ENCODE measurements around the gene INTS11.

The INTS11 gene

DNA sequence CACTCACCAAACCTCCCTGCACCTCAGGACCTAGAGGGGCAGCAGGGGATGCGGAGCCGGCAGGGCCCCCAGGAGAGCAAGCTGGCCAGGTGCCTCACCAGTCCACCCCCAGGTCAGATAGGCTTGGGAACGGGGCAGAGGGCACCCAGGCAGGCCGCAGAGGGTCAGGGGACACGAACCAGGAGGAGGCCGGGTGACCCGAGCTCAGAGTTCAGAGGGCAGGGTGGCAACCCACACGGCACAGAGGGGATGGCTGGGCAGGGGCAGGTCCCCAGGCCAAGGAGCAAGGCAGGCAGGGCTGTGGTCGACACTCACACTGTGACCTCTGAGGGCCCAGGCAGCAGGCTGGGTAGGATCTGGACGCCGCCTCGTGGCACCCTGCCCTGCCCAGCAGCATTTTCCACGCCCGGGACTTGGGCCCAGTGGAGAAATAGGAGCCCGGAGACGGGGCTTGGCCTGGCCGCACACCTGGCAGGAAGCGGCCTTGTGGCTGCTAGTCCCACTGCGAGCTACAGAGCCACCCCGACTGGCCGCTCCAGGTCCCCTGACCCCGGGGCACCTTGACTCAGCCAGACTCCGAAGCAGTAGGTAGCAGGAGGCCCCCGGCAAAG is 19.5 kb upstream of the INTS11 start:
- no peak for DNase-seq

DNA sequence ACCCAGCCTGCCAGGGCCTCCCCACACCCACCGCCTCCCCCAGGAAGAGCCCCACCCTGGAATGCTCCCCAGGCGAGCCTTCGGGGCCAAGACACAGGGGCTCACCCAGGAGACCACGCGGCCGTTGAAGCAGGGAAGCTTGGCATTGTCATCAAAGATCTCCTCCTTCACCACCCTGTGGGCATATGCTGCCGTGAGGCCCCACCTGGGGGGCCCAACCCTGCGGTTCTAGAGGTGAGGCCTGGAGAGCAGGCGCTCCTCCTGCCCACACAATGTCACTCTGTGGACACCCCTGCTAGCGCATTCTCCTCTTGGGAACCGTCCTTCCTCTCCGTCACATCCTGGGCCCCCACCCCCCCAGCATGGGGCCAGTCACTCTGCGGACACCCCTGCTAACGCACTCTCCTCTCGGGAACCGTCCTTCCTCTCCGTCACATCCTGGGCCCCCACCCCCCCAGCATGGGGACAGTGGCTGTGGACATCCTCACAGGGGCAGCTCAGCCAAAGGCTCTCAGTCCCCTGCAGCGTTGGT is 18.2 kb upstream of the INTS11 start:
- no peak for DNase-seq

DNA sequence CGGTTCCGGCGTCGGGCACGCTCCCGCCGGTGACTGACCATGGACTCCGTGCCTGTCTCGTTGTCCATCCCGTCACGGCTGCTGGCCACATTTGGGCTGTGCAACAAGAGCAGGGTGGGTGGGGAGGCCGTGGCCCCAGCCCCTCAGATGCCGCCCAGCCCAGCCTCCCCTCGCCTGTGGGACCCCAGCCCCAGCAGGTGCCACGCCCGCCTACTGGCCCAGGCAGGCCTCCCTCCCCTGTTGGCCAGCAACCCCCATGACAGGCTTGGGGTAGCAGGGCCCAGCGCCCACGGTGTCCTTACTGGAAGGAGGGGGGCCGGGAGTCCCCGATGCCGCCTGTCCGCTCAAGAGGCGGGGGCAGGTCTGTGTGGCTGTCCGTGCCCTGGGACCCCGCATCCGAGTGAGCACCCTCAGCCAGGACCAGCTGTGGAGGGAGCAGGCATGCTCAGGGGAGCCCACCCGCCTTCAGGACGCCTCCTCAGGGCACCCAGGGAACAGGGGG is 17.7 kb upstream of the INTS11 start:
- DNase-seq = no peak

DNA sequence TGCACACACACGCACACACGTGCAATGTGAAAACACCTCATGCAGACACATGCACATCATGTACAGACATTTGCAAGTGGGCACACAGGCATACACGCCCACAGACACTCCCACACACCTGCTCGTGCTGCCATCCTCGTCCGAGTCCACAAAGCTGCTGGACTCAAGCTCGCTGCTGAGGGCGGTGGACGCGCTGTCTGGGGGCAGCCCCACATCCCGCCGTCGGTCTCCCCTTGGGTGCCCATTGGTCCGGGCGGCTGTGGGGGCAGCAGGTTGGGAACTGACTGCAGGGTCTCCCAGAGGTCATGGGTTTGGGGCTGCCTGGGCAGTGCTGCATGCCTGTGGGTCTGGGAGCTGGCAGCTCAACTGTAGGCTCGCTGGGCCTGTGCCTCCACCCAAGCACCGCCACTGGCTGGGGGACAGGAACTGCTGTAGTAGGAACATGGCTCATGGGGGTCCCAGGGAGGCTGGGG is 17.1 kb upstream of the INTS11 start:
- DNase-seq = no peak

DNA sequence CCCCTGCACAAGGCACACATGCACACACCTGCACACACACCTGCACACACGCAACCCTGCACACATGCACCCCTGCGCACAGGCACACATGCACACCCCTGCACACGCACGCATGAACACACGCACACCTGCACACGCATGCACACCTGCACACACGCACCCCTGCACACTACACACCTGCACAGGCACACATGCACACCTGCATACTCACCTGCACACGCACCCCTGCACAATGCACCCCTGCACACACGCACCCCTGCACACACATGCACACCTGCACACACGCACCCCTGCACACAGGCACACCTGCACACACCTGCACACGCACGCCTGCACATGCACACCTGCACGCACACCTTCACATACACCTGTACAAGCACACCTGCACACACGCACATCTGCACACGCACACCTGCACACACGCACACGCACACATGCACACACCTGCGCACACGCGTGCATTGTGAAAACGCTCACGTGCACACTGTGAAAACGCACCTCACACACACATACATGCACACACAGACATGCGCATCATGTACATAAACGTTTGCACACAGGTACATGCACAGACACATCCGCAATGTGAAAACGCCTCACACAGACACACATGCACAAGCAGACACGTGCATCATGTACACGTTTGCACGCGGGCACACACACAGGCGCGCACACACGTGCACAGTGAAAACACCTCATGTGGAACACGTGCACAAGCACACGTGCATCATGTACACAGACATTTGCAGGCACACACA is 16.5 kb upstream of the INTS11 start:
- no peak for DNase-seq

DNA sequence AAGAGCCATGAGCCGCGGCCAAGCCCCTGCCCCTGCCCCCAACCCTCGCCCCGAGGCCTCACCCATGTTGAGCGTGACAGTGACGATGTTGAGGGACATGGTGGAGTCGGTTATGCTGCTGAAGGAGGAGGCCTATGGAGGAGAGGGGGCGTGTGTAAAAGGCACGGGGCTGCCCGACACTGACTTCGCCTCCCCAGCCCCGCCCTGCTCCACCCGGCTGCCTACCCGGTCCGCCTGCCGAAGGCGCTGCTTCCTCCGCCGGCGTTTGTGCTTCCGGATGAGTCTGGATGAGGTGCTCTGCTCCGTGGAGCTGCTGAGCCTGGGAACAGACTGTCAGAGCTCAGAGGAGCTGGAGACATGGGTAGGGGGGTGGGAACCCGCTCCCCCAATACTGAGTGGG is 15.7 kb upstream of the INTS11 start:
- DNase-seq = no peak

DNA sequence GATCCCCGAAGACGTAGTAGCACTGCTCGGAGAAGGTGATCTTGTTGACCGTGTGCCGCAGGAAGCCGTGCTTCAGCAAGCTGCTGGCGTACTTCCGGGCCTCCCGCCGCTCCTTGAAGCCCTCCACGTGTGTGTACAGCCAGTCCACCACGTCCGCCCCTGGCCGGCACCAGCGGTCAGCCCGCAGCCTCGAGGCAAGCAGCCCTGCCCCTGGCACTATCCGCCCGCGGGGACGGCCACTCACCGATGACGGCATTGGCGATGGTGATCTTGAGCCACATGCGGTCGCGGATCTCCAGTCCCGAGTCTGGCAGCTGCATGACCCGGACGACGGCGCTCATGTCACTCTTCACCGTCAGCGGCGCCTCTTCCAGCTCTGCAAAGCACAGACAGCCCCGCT is 13.8 kb upstream of the INTS11 start:
- DNase-seq = no peak

DNA sequence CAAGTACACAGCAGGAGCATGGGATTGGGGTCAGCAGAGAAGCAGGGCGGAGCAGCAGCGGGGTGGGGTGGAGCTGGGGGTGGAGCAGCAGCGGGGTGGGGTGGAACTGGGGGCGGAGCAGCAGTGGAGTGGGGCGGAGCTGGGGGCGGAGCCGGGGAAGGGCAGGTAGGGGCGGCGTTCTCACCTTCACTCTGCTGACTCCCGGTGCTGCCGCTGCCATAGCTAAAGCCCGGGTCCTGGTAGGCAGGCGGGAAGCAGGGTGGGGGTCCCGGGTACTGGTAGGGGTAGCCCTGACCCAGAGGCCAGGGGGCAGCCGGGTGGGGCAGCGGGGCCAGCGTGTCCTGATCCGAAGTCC is 13.3 kb upstream of the INTS11 start:
- no peak for DNase-seq

DNA sequence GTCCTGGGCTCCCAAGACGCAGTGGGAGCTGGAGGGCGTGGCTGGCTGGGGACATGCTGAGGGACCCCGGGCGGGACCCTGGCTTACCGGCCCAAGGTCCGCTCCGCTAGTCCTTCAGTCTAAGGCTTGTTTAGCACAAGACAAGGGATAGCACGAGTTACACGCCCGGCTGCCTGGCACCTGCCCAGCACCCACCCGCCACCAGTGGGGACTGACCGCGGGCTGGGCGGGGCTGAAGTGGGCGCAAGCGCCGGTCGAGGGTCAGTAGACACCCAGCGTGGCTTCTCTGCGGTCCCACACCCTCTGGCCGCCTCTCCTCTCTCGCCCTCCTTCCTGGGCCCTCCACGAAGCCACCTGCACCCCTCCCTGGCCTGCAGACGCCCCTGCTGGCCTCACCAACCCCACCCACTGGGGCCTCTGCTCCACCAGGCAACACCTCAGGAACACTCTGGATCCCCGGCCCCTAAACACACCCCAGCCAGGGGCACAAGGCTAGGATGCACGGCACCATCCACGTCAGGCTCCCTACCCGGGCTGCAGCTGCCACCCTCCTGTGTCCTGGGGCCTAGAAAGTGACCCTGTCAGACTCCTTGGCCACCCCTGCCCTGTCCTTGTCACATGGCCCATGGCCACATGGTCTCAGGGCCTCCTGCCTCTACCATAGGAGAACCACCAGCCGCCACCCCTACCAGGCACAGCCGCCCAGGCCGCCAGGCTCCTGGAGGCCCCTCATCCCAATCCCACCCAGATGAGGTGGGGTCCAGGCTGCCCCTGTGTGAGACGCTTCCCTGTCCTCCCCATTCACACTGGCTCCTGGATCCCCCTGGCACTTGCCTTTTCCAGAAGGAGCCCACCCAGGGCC is 12.7 kb upstream of the INTS11 start:
- no peak for DNase-seq

DNA sequence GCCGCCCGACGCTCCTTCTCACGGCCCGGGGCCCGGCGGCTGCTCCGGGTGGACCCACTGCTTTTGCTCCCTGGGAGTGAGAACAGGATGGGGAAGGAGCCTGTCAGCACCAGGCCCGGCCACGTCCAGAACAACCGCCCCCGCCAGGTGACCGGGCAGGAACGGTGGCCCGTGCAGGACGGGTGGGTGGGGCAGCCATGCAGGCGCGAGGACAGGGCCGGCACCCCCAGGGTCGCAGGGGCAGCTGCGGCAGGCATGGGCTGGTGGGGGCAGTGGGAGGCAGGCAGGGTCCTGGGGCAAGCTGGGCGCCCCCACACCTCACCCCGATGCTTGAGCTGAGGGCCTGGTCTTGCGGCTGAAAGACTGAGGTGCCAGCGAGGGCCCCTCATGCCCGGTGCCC is 12.0 kb upstream of the INTS11 start:
- DNase-seq = no peak

DNA sequence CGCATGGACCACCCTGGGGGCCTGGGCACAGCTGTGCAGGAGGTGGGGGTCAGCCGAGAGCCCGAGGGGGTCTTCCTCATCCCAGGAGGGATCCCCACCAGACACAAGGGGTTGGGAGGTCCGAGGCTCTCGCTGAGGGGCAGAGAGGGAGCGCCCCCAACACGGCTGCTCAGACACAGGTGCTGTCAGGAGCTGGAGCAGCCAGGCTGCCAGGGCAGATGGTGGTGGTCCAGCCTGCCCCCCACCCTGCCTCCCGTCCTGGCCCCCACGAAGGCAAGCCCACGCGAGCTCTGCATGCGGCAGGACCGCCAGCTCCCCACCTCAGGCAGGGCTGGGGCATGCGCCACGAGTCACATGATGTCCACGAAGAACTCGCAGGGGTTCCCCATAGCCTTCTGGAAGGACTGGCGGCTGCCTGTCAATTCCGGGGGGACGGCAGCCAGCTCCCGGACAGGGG is 11.4 kb upstream of the INTS11 start:
- no peak for DNase-seq

DNA sequence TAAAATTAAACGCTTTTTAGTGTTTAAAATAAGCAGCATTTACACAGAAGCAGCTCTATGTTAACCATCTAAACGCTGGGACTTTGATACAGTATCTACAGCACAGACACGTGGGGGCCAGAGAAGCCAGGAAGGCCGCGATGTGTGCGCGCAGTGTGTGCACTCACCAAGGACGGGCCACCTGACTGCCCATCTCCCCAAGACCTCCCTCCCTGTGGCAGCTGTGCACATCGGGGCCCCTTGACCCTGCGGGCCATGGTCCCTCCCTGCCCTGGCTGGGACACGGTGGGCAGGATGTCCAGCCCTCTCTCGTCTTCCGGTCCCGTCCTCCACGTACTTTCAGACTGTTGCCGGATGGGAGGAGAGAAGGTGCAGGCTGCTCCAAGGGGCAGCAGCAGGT is 10.8 kb upstream of the INTS11 start:
- no peak for DNase-seq

DNA sequence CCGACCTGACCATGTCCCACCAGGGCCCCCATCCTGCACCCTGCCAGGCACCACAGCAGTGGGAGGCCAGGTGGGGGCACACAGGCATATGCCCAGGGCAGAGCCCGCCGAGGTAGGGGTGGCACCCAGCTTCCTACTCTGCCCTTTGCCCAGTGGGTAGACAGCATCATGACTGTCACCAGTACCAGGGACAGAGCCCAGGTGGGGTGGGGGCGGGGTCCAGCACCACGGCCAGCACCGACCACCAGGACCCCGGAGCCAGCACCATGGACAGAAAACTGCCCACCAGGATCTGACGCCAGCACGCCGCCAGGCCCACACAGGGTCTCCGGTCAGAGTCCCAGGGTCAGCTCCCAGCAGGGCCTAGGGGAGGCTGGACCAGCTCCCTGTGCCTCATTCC is 10.4 kb upstream of the INTS11 start:
- no peak for DNase-seq

DNA sequence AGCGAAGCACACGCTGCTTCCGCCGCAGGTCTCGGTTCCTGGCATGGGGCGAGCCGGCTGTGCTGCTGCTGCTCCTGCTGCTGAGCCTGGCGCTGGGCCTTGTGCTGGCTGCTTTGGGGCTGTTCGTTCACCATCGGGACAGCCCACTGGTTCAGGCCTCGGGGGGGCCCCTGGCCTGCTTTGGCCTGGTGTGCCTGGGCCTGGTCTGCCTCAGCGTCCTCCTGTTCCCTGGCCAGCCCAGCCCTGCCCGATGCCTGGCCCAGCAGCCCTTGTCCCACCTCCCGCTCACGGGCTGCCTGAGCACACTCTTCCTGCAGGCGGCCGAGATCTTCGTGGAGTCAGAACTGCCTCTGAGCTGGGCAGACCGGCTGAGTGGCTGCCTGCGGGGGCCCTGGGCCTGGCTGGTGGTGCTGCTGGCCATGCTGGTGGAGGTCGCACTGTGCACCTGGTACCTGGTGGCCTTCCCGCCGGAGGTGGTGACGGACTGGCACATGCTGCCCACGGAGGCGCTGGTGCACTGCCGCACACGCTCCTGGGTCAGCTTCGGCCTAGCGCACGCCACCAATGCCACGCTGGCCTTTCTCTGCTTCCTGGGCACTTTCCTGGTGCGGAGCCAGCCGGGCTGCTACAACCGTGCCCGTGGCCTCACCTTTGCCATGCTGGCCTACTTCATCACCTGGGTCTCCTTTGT is 9.2 kb upstream of the INTS11 start:
- DNase-seq = no peak

DNA sequence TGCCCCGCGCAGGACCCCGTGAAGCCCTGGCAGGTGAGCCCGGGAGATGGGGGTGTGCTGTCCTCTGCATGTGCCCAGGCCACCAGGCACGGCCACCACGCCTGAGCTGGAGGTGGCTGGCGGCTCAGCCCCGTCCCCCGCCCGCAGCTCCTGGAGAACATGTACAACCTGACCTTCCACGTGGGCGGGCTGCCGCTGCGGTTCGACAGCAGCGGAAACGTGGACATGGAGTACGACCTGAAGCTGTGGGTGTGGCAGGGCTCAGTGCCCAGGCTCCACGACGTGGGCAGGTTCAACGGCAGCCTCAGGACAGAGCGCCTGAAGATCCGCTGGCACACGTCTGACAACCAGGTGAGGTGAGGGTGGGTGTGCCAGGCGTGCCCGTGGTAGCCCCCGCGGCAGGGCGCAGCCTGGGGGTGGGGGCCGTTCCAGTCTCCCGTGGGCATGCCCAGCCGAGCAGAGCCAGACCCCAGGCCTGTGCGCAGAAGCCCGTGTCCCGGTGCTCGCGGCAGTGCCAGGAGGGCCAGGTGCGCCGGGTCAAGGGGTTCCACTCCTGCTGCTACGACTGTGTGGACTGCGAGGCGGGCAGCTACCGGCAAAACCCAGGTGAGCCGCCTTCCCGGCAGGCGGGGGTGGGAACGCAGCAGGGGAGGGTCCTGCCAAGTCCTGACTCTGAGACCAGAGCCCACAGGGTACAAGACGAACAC is 8.5 kb upstream of the INTS11 start:
- DNase-seq = no peak

DNA sequence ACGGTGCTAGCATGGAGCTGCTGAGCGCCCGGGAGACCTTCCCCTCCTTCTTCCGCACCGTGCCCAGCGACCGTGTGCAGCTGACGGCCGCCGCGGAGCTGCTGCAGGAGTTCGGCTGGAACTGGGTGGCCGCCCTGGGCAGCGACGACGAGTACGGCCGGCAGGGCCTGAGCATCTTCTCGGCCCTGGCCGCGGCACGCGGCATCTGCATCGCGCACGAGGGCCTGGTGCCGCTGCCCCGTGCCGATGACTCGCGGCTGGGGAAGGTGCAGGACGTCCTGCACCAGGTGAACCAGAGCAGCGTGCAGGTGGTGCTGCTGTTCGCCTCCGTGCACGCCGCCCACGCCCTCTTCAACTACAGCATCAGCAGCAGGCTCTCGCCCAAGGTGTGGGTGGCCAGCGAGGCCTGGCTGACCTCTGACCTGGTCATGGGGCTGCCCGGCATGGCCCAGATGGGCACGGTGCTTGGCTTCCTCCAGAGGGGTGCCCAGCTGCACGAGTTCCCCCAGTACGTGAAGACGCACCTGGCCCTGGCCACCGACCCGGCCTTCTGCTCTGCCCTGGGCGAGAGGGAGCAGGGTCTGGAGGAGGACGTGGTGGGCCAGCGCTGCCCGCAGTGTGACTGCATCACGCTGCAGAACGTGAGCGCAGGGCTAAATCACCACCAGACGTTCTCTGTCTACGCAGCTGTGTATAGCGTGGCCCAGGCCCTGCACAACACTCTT is 7.7 kb upstream of the INTS11 start:
- no peak for DNase-seq

DNA sequence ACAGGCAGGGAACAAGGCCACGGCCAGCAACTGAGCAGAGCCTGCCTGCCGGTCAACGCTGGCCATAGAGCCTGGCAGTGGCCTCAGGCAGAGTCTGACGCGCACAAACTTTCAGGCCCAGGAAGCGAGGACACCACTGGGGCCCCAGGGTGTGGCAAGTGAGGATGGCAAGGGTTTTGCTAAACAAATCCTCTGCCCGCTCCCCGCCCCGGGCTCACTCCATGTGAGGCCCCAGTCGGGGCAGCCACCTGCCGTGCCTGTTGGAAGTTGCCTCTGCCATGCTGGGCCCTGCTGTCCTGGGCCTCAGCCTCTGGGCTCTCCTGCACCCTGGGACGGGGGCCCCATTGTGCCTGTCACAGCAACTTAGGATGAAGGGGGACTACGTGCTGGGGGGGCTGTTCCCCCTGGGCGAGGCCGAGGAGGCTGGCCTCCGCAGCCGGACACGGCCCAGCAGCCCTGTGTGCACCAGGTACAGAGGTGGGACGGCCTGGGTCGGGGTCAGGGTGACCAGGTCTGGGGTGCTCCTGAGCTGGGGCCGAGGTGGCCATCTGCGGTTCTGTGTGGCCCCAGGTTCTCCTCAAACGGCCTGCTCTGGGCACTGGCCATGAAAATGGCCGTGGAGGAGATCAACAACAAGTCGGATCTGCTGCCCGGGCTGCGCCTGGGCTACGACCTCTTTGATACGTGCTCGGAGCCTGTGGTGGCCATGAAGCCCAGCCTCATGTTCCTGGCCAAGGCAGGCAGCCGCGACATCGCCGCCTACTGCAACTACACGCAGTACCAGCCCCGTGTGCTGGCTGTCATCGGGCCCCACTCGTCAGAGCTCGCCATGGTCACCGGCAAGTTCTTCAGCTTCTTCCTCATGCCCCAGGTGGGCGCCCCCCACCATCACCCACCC is 6.9 kb upstream of the INTS11 start, which contains the start of gene TAS1R3:
TSS of gene TAS1R3 (plus strand) at position 213 of the 898 bp plus-strand sequence. CDS start at position 279, 66 bp downstream.
- DNase-seq = peak; percentile 16

DNA sequence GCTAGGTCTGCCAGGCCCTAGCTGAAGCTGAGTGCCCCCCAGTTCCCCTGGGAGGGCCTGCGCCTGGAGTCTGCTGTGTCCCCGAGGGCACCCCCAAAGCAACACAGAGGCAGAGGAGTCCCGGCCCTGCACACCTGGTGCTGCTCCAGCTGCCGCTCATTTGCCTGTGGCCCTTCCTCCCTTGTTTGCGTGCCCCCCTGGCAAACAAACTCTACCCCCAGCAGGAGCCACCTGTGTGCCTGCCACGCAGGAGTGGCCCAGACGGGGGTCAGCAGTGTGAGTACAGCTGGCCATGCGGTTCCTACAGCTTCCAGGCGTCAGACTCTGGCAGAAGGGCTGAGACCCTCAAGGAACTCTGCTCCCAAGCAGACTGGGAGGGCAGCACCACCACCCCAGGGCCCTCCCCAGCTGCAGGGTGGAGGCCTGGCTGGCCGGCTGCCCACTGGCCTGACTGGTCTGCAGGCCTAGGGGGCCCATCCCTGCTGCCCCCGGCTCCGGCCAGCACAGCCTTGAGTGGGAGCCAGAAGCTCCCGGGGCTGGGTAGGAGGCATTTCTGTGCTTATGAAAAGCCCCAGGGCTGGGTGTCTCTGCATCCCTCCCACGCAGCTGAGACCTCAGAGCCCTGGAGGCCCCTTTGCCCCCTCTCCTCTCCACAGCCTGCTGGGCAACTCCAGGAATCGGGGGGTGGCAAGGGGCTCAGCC is 6.1 kb upstream of the INTS11 start:
- DNase-seq = no peak
